ENCODE data around the gene LAMTOR3. TPM values are rescaled to one million over a fixed set of nuclear protein-coding genes. Genes with fewer than 3 reads are reported as not detected.

LAMTOR3 gene
- total and polyA plus RNA-seq, 5 donors from 2014 or later, result 17.0 to 41.5 (median 33.8) TPM

DNA sequence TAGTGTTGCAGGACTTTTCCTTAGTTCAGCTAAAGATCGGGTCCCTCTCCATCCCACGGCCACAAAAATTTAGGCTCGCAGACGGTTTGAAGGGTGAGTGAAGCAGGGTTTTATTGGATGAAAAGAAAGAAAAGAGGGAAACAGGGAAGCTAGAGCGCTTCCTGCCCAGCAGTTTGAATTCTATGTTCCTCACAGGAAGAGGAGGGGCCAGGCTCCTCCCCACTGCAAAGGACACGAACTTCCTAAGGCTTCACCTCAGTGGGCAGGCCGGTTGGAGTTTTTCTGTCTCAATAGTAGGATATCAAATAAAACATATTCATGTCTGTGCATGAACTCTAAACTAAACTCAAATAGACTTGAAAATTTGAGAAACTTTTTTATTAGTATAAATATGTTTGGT, 50.2 kb downstream of the LAMTOR3 start:
- ATAC-seq (ENCODE audit: low read depth in 2 of 2) (no peak), DNase-seq (no peak)
- peaks cover 44% of the 10 kb centered on the region for H3K4me1 ChIP-seq (ENCODE audit: control insufficient read depth, insufficient read depth, low read length, poor library complexity, severe bottlenecking)
- Mint-ChIP-seq H3K27me3 (no peaks in the 10 kb centered on the region), H3K27ac (peak overlapping the region in 1 of 3 donors; percentile 83), H3K9me3 (no peaks in the 10 kb centered on the region), H3K36me3 (peaks cover 11% of the 10 kb centered on the region), H3K4me1 (peaks cover 36 to 51% (median 44%) of the 10 kb centered on the region in 4 donors), H3K4me3 (no peak overlapping the region)
- no peak overlapping the region for H3K4me3 ChIP-seq (ENCODE audit: low read depth, low read length)
- H3K9me3 ChIP-seq (ENCODE audit: control insufficient read depth in 2 of 2, low read length in 2 of 2), result no peaks in the 10 kb centered on the region
- no peak overlapping the region for H3K27ac ChIP-seq (ENCODE audit: insufficient read depth, low read length, poor library complexity, severe bottlenecking)
- no peaks in the 10 kb centered on the region for H3K27me3 ChIP-seq (ENCODE audit: control insufficient read depth, insufficient read depth, low read length)
- peaks cover 18% of the 10 kb centered on the region for H3K36me3 ChIP-seq (ENCODE audit: control insufficient read depth, insufficient read depth, low read length)

- Mint-ChIP-seq H3K27ac (peak overlapping the region in 1 of 3 donors; percentile 40), H3K36me3 (peaks cover 14% of the 10 kb centered on the region), H3K9me3 (no peaks in the 10 kb centered on the region), H3K4me1 (peaks cover 31 to 45% (median 38%) of the 10 kb centered on the region in 4 donors), H3K27me3 (no peaks in the 10 kb centered on the region), H3K4me3 (no peak overlapping the region)
- Histone ChIP-seq H3K4me3 (ENCODE audit: low read depth, low read length) (no peak overlapping the region), H3K27me3 (ENCODE audit: control insufficient read depth, insufficient read depth, low read length) (no peaks in the 10 kb centered on the region), H3K4me1 (ENCODE audit: control insufficient read depth, insufficient read depth, low read length, poor library complexity, severe bottlenecking) (peaks cover 37% of the 10 kb centered on the region), H3K36me3 (ENCODE audit: control insufficient read depth, insufficient read depth, low read length) (peaks cover 23% of the 10 kb centered on the region), H3K9me3 (ENCODE audit: control insufficient read depth in 2 of 2, low read length in 2 of 2) (no peaks in the 10 kb centered on the region), H3K27ac (ENCODE audit: insufficient read depth, low read length, poor library complexity, severe bottlenecking) (no peak overlapping the region)
- ATAC-seq (ENCODE audit: low read depth in 2 of 2) (no peak), DNase-seq (no peak)
Observed at GRCh38 chr4:99843413-99843812, 50.8 kb downstream of the LAMTOR3 start.

DNA sequence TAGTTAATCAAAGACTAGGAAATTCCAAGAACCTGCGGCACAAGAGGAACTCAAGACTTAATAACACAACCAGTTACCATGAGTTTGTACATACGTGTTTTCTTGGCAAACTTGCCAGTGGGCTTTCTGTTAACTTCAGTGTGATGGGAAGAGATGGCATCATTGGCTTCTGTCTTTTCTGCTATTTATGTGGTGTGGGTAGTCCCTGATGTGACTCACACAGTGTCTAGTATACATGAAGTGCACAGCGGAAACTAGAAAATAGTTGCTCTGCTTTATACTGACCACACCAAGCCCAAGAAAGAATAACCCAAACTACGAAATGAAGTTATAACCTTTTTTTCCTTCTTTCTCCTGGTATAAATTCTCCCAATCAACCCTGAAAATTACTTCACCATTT, 53.1 kb downstream of the LAMTOR3 start:
- H3K4me1 ChIP-seq (ENCODE audit: control insufficient read depth, insufficient read depth, low read length, poor library complexity, severe bottlenecking), result peaks cover 16% of the 10 kb centered on the region
- H3K27ac ChIP-seq (ENCODE audit: insufficient read depth, low read length, poor library complexity, severe bottlenecking), result no peak overlapping the region
- H3K4me3 Mint-ChIP-seq, result no peak overlapping the region
- H3K27me3 Mint-ChIP-seq, result no peaks in the 10 kb centered on the region
- H3K9me3 Mint-ChIP-seq, result no peaks in the 10 kb centered on the region
- H3K36me3 ChIP-seq (ENCODE audit: control insufficient read depth, insufficient read depth, low read length), result peaks cover 42% of the 10 kb centered on the region
- DNase-seq (no peak), ATAC-seq (ENCODE audit: low read depth in 2 of 2) (no peak)
- peaks cover 23% of the 10 kb centered on the region for H3K36me3 Mint-ChIP-seq
- no peak overlapping the region for H3K4me3 ChIP-seq (ENCODE audit: low read depth, low read length)
- no peaks in the 10 kb centered on the region for H3K9me3 ChIP-seq (ENCODE audit: control insufficient read depth in 2 of 2, low read length in 2 of 2)
- peaks cover 19 to 26% (median 21%) of the 10 kb centered on the region in 4 donors for H3K4me1 Mint-ChIP-seq
- H3K27me3 ChIP-seq (ENCODE audit: control insufficient read depth, insufficient read depth, low read length), result no peaks in the 10 kb centered on the region
- no peak overlapping the region for H3K27ac Mint-ChIP-seq

DNA sequence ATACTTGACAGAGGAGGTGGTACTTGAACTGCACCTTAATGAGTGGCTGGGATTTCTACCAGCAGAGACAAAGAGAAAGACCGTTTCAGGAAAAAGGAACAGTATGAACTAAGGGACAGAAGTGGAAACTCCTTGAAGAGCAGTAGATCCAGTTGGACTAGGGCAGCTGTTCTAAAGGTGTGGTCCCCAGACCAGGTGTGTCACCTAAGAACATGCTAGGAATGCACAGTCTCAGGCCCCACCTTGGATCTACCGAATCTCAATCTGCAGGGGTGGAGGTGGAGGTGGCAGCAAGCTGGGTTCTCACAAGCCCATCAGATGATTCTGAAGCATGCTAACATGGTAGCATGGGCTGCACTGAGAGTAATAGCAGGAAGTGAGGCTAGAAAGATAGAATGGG, 55.3 kb downstream of the LAMTOR3 start:
- Histone ChIP-seq H3K27ac (ENCODE audit: insufficient read depth, low read length, poor library complexity, severe bottlenecking) (no peak overlapping the region), H3K4me1 (ENCODE audit: control insufficient read depth, insufficient read depth, low read length, poor library complexity, severe bottlenecking) (peaks cover 1% of the 10 kb centered on the region), H3K9me3 (ENCODE audit: control insufficient read depth in 2 of 2, low read length in 2 of 2) (no peaks in the 10 kb centered on the region), H3K4me3 (ENCODE audit: low read depth, low read length) (no peak overlapping the region), H3K36me3 (ENCODE audit: control insufficient read depth, insufficient read depth, low read length) (peaks cover 52% of the 10 kb centered on the region), H3K27me3 (ENCODE audit: control insufficient read depth, insufficient read depth, low read length) (no peaks in the 10 kb centered on the region)
- Mint-ChIP-seq H3K36me3 (peaks cover 27% of the 10 kb centered on the region), H3K4me3 (no peak overlapping the region), H3K4me1 (peaks cover 2 to 11% (median 9%) of the 10 kb centered on the region in 4 donors), H3K9me3 (no peaks in the 10 kb centered on the region), H3K27me3 (no peaks in the 10 kb centered on the region), H3K27ac (peak overlapping the region in 2 of 3 donors; percentile 10 to 55)
- ATAC-seq (ENCODE audit: low read depth in 2 of 2) (no peak), DNase-seq (no peak)

GRCh38 chr4:99835942-99836341, 58.3 kb downstream of the LAMTOR3 start:
- Mint-ChIP-seq H3K36me3 (peaks cover 16% of the 10 kb centered on the region), H3K27ac (no peak overlapping the region), H3K4me1 (peaks cover 0 to 21% (median 3%) of the 10 kb centered on the region in 4 donors), H3K9me3 (no peaks in the 10 kb centered on the region), H3K4me3 (no peak overlapping the region), H3K27me3 (no peaks in the 10 kb centered on the region)
- no peaks in the 10 kb centered on the region for H3K9me3 ChIP-seq (ENCODE audit: control insufficient read depth in 2 of 2, low read length in 2 of 2)
- H3K27me3 ChIP-seq (ENCODE audit: control insufficient read depth, insufficient read depth, low read length), result no peaks in the 10 kb centered on the region
- no peak overlapping the region for H3K27ac ChIP-seq (ENCODE audit: insufficient read depth, low read length, poor library complexity, severe bottlenecking)
- H3K36me3 ChIP-seq (ENCODE audit: control insufficient read depth, insufficient read depth, low read length), result peaks cover 40% of the 10 kb centered on the region
- H3K4me3 ChIP-seq (ENCODE audit: low read depth, low read length), result no peak overlapping the region
- ATAC-seq (ENCODE audit: low read depth in 2 of 2) (no peak), DNase-seq (no peak)
- no peaks in the 10 kb centered on the region for H3K4me1 ChIP-seq (ENCODE audit: control insufficient read depth, insufficient read depth, low read length, poor library complexity, severe bottlenecking)

GRCh38 chr4:99834569-99834968, 59.7 kb downstream of the LAMTOR3 start:
- Mint-ChIP-seq H3K36me3 (peaks cover 16% of the 10 kb centered on the region), H3K4me3 (no peak overlapping the region), H3K27me3 (no peaks in the 10 kb centered on the region), H3K9me3 (no peaks in the 10 kb centered on the region), H3K27ac (no peak overlapping the region), H3K4me1 (peaks cover 3 to 27% (median 6%) of the 10 kb centered on the region in 4 donors)
- no peaks in the 10 kb centered on the region for H3K9me3 ChIP-seq (ENCODE audit: control insufficient read depth in 2 of 2, low read length in 2 of 2)
- H3K36me3 ChIP-seq (ENCODE audit: control insufficient read depth, insufficient read depth, low read length), result peaks cover 34% of the 10 kb centered on the region
- H3K27me3 ChIP-seq (ENCODE audit: control insufficient read depth, insufficient read depth, low read length), result no peaks in the 10 kb centered on the region
- no peak overlapping the region for H3K4me3 ChIP-seq (ENCODE audit: low read depth, low read length)
- no peaks in the 10 kb centered on the region for H3K4me1 ChIP-seq (ENCODE audit: control insufficient read depth, insufficient read depth, low read length, poor library complexity, severe bottlenecking)
- no peak overlapping the region for H3K27ac ChIP-seq (ENCODE audit: insufficient read depth, low read length, poor library complexity, severe bottlenecking)
- DNase-seq (no peak), ATAC-seq (ENCODE audit: low read depth in 2 of 2) (no peak)

- Histone ChIP-seq H3K4me3 (ENCODE audit: low read depth, low read length) (no peak overlapping the region), H3K27ac (ENCODE audit: insufficient read depth, low read length, poor library complexity, severe bottlenecking) (no peak overlapping the region), H3K9me3 (ENCODE audit: control insufficient read depth in 2 of 2, low read length in 2 of 2) (no peaks in the 10 kb centered on the region), H3K27me3 (ENCODE audit: control insufficient read depth, insufficient read depth, low read length) (no peaks in the 10 kb centered on the region), H3K4me1 (ENCODE audit: control insufficient read depth, insufficient read depth, low read length, poor library complexity, severe bottlenecking) (no peaks in the 10 kb centered on the region), H3K36me3 (ENCODE audit: control insufficient read depth, insufficient read depth, low read length) (peaks cover 32% of the 10 kb centered on the region)
- H3K4me1 Mint-ChIP-seq, result peaks cover 3 to 27% (median 7%) of the 10 kb centered on the region in 4 donors
- peak overlapping the region in 1 of 3 donors; percentile 34 for H3K27ac Mint-ChIP-seq
- no peaks in the 10 kb centered on the region for H3K9me3 Mint-ChIP-seq
- DNase-seq, result no peak
- no peaks in the 10 kb centered on the region for H3K27me3 Mint-ChIP-seq
- peaks cover 13% of the 10 kb centered on the region for H3K36me3 Mint-ChIP-seq
- H3K4me3 Mint-ChIP-seq, result no peak overlapping the region
- no peak for ATAC-seq (ENCODE audit: low read depth in 2 of 2)
Observed at GRCh38 chr4:99833756-99834155, 60.5 kb downstream of the LAMTOR3 start.

GRCh38 chr4:99832758-99833157, 61.5 kb downstream of the LAMTOR3 start:
- Mint-ChIP-seq H3K4me3 (no peak overlapping the region), H3K27ac (no peak overlapping the region), H3K27me3 (no peaks in the 10 kb centered on the region), H3K9me3 (no peaks in the 10 kb centered on the region), H3K4me1 (peaks cover 10 to 27% (median 12%) of the 10 kb centered on the region in 4 donors), H3K36me3 (peaks cover 15% of the 10 kb centered on the region)
- ATAC-seq (ENCODE audit: low read depth in 2 of 2) (no peak), DNase-seq (no peak)
- Histone ChIP-seq H3K4me1 (ENCODE audit: control insufficient read depth, insufficient read depth, low read length, poor library complexity, severe bottlenecking) (no peaks in the 10 kb centered on the region), H3K36me3 (ENCODE audit: control insufficient read depth, insufficient read depth, low read length) (peaks cover 26% of the 10 kb centered on the region), H3K27ac (ENCODE audit: insufficient read depth, low read length, poor library complexity, severe bottlenecking) (no peak overlapping the region), H3K9me3 (ENCODE audit: control insufficient read depth in 2 of 2, low read length in 2 of 2) (no peaks in the 10 kb centered on the region), H3K4me3 (ENCODE audit: low read depth, low read length) (no peak overlapping the region), H3K27me3 (ENCODE audit: control insufficient read depth, insufficient read depth, low read length) (no peaks in the 10 kb centered on the region)

Data from CD4-positive, CD25-positive, alpha-beta regulatory T cell (primary cell).